Lung (tissue), 13 donors: Measurements from ENCODE around the gene ACAA1. TPM values are rescaled to one million over a fixed set of nuclear protein-coding genes. Genes with fewer than 3 reads are reported as not detected.
"Not testable (repeated sequence)": the region's sequence is repeated elsewhere in the genome, so short reads cannot be mapped to it uniquely, and the experiment has no call there.

Experiments
- ATAC-seq: fragments of 200-7000 bp; cut with Tn5 transposase; one replicate; pipeline ENCODE4 v1.9.1; 2020; ENCODE audit warnings: moderate number of reproducible peaks; ENCODE audit not compliant: insufficient read depth, low FRiP score
- DNase-seq, 3 donors: peaks; one replicate each; pipeline ENCODE4 v3.0.0-alpha.2; 2013 to 2017
- H3K27ac ChIP-seq, 2 donors: one replicate each; pipeline ENCODE4 v1.5.1; 2013; ENCODE audit warnings: mild to moderate bottlenecking in 2 of 2, moderate library complexity in 2 of 2, control low read depth in 1 of 2, inconsistent platforms in 1 of 2, low read depth in 1 of 2, low read length in 1 of 2
- H3K27me3 ChIP-seq, 3 donors: one replicate each; pipeline ENCODE4 v1.5.1; 2013; ENCODE audit warnings: low read length in 2 of 3; ENCODE audit not compliant: control insufficient read depth in 3 of 3, insufficient read depth in 3 of 3
- H3K36me3 ChIP-seq, 4 donors: one replicate each; pipeline ENCODE4 v1.5.1; 2013; ENCODE audit warnings: low read length in 4 of 4, mild to moderate bottlenecking in 1 of 4, moderate library complexity in 1 of 4; ENCODE audit not compliant: control insufficient read depth in 4 of 4, insufficient read depth in 4 of 4
- H3K4me1 ChIP-seq, 5 donors: one replicate each; pipeline ENCODE4 v1.5.1; 2013; ENCODE audit warnings: low read length in 5 of 5, mild to moderate bottlenecking in 2 of 5, moderate library complexity in 1 of 5; ENCODE audit not compliant: control insufficient read depth in 5 of 5, insufficient read depth in 5 of 5
- H3K4me3 ChIP-seq: one replicate; pipeline ENCODE4 v1.5.1; 2013; ENCODE audit warnings: mild to moderate bottlenecking, control low read depth, moderate library complexity
- H3K9ac ChIP-seq, 2 donors: one replicate each; pipeline ENCODE4 v1.5.1; 2013; ENCODE audit warnings: low read length in 2 of 2, control low read depth in 1 of 2; ENCODE audit not compliant: insufficient read depth in 1 of 2
- H3K9me3 ChIP-seq, 4 donors: one replicate each; pipeline ENCODE4 v1.5.1; 2013; ENCODE audit warnings: low read length in 3 of 4, mild to moderate bottlenecking in 1 of 4, moderate library complexity in 1 of 4; ENCODE audit not compliant: control insufficient read depth in 4 of 4, insufficient read depth in 3 of 4
- WGBS, 2 donors: extraction: QIAGEN DNeasy Blood & Tissue Kit; methylation state at CpG; one replicate each; pipeline ENCODE4 v1.1.7; 2013; 5-methylcytosine and 5-hydroxymethylcytosine counted together
- polyA plus RNA-seq, 2 donors: library from polyadenylated mRNA; stranded (reverse); fragments of 200-250 nt; gene quantifications; one replicate each; pipeline ENCODE4 v1.2.1, GENCODE V29; 2013
- small RNA-seq: library from RNA; depleted of rRNA; stranded (forward); fragments of <200 nt; gene quantifications from one replicate; pipeline ENCODE3, GENCODE V24; 2014; ENCODE audit warnings: low replicate concordance
- total RNA-seq, 2 donors: library from RNA; depleted of rRNA in 1 of 2; stranded (reverse); fragments of >200 nt in 1 of 2; gene quantifications; one replicate each; pipeline ENCODE4 v1.2.1, GENCODE V29; 2014 to 2021
- TF ChIP-seq, protein P1 (sequence below): IDR thresholded peaks from 2 replicates; pipeline ENCODE4 v1.5.1; 2012; ENCODE audit warnings: mild to moderate bottlenecking; ENCODE audit errors: control extremely low read depth, extremely low read depth
- donor health status: control.
- donor health status: control.
- donor health status: Bipolar disorder and iron deficiency.
- donor health status: healthy.
- donor health status: DM: yes; HTN: yes; CAD: no.

Gene ACAA1
- total and polyA plus RNA-seq, 4 donors, result 50.1 to 112 (median 89.0) TPM

DNA sequence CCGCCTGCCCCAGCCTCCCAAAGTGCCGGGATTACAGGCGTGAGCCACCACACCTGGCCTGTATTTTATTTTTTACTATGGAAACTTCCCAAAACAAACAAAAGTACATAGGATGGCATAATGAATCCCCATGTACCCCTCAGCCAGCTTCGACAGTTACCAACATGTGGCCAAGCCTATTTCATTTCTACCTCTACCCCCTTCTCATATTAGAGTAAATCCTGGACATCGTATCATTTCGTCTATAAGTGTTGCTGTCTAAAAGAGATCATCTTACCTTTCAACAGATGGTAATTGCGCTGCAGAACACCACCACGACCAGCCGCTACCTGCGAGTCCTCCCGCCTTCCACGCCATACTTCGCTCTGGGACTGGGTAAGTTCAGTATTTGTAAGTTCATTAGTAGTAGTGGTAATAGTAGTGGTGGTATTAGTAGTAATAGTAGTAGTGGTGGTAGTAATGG, 53.0 kb downstream of the ACAA1 start:
- ATAC-seq (no peak), DNase-seq (peak in 1 of 3 donors; percentile 22)
- WGBS, 2 donors, result 94 to 98% methylated on average over 13 of the region's 13 CpGs
- Histone ChIP-seq H3K4me3 (no peak overlapping the region), H3K9ac (no peak overlapping the region), H3K9me3 (peaks cover 0 to 4% (median 2%) of the 10 kb centered on the region in 4 donors), H3K4me1 (no peaks in the 10 kb centered on the region), H3K27ac (no peak overlapping the region), H3K27me3 (no peaks in the 10 kb centered on the region), H3K36me3 (peaks cover 0 to 3% (median 1%) of the 10 kb centered on the region in 4 donors)
- TF ChIP-seq, protein P1, sequence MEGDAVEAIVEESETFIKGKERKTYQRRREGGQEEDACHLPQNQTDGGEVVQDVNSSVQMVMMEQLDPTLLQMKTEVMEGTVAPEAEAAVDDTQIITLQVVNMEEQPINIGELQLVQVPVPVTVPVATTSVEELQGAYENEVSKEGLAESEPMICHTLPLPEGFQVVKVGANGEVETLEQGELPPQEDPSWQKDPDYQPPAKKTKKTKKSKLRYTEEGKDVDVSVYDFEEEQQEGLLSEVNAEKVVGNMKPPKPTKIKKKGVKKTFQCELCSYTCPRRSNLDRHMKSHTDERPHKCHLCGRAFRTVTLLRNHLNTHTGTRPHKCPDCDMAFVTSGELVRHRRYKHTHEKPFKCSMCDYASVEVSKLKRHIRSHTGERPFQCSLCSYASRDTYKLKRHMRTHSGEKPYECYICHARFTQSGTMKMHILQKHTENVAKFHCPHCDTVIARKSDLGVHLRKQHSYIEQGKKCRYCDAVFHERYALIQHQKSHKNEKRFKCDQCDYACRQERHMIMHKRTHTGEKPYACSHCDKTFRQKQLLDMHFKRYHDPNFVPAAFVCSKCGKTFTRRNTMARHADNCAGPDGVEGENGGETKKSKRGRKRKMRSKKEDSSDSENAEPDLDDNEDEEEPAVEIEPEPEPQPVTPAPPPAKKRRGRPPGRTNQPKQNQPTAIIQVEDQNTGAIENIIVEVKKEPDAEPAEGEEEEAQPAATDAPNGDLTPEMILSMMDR, result no peak

DNA sequence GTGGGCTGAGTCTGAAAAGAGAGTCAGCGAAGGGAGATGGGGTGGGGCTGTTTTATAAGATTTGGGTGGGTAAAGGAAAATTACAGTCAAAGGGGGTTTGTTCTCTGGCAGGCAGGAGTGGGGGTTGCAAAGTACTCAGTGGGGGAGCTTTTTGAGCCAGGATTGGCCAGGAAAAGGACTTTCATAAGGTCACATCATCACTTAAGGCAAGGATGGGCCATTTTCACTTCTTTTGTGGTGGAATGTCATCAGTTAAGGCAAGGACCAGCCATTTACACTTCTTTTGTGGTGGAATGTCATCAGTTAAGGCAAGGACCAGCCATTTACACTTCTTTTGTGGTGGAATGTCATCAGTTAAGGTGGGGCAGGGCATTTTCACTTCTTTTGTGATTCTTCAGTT, 53.7 kb downstream of the ACAA1 start:
- not testable (repeated sequence) for H3K9ac ChIP-seq, H3K4me1 ChIP-seq, H3K9me3 ChIP-seq, ATAC-seq, H3K36me3 ChIP-seq, DNase-seq, H3K4me3 ChIP-seq, H3K27me3 ChIP-seq, H3K27ac ChIP-seq
- WGBS, 2 donors, result 88 to 100% methylated on average over 1 of the region's 1 CpG

DNA sequence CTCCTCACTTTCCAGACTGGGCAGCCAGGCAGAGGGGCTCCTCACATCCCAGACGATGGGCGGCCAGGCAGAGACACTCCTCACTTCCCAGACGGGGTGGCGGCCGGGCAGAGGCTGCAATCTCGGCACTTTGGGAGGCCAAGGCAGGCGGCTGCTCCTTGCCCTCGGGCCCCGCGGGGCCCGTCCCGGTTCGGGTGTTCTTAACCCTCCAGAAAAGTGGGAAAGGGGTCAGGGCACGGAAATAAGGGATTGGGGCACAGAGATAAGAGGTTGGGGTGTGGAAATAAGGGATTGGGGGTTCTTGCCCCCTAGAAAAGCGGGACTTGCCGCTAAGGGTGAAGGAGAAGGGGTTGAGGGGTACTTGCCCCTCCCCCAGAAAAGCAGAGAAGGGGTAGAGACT, 54.6 kb downstream of the ACAA1 start:
- H3K4me1 ChIP-seq, ATAC-seq, H3K4me3 ChIP-seq, H3K27ac ChIP-seq, DNase-seq, H3K27me3 ChIP-seq, H3K9ac ChIP-seq, H3K9me3 ChIP-seq, H3K36me3 ChIP-seq: not testable (repeated sequence)
- 93 to 99% methylated on average over 9 to 13 of the region's 16 CpGs for WGBS, 2 donors

DNA sequence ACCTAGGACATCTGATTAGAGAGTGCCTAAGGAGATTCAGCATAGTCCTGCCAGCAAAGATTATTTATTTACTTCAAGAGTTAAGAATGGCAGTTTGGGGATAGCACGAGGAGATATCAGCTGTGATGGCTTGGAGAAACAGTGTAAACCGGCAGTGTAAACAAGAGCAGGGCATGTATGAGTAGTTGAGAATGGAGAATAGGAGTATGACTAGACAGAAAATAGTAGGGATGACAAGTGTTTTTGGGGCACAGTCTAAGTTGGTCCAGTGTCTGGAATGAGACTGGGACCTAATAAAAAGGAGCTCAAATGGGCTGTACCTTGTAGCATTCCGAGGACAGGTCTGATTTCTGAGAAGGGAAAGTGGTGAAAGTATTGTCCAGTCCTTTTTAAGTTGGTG, 59.9 kb downstream of the ACAA1 start:
- H3K36me3 ChIP-seq, H3K4me3 ChIP-seq, H3K9me3 ChIP-seq, H3K4me1 ChIP-seq, DNase-seq, H3K9ac ChIP-seq, H3K27ac ChIP-seq, ATAC-seq, H3K27me3 ChIP-seq: not testable (repeated sequence)
- 88 to 91% methylated on average over 1 of the region's 3 CpGs for WGBS, 2 donors

Small RNA genes lying within 50 kb of the gene (small RNA-seq; reads per million reads assigned to genes)
- gene RF00019, result not detected

Other genes starting within 250 kb of the ACAA1 start
- 10 to 100 TPM; 18.2 to 26.8 TPM for gene VILL, start 146.3 kb downstream of the ACAA1 start, total RNA-seq
- gene VILL, start 146.3 kb downstream of the ACAA1 start, polyA plus RNA-seq, result 10 to 100 TPM; 10.2 to 32.3 TPM
- gene PLCD1, start 107.5 kb downstream of the ACAA1 start, total RNA-seq, result 10 to 100 TPM; 21.0 to 55.3 TPM
- gene PLCD1, start 107.5 kb downstream of the ACAA1 start, polyA plus RNA-seq, result 10 to 100 TPM; 16.9 to 21.6 TPM
- 10 to 100 TPM; 10.3 to 28.8 TPM for gene DLEC1, start 97.9 kb downstream of the ACAA1 start, total RNA-seq
- 1 to 10 TPM; 4.2 to 5.7 TPM for gene DLEC1, start 97.9 kb downstream of the ACAA1 start, polyA plus RNA-seq
- gene MYD88, start 1.5 kb upstream of the ACAA1 start, total RNA-seq, result 10 to 100 TPM; 35.4 to 85.3 TPM
- gene MYD88, start 1.5 kb upstream of the ACAA1 start, polyA plus RNA-seq, result 100 to 1,000 TPM in 1 of 2 donors, 10 to 100 TPM in 1; 32.5 to 145 TPM
- gene OXSR1, start 28.4 kb upstream of the ACAA1 start, total RNA-seq, result 10 to 100 TPM; 28.8 to 38.9 TPM
- gene OXSR1, start 28.4 kb upstream of the ACAA1 start, polyA plus RNA-seq, result 10 to 100 TPM; 11.9 to 21.0 TPM
- gene SLC22A13, start 128.7 kb upstream of the ACAA1 start, total RNA-seq, result under 1 TPM in 1 of 2 donors, not detected in 1; 0.64 TPM
- gene SLC22A13, start 128.7 kb upstream of the ACAA1 start, polyA plus RNA-seq, result under 1 TPM; 0.08 to 0.20 TPM
- gene SLC22A14, start 145.2 kb upstream of the ACAA1 start, total RNA-seq, result not detected
- under 1 TPM; 0.06 to 0.07 TPM for gene SLC22A14, start 145.2 kb upstream of the ACAA1 start, polyA plus RNA-seq
- 1 to 10 TPM; 5.1 to 5.8 TPM for gene XYLB, start 209.7 kb upstream of the ACAA1 start, total RNA-seq
- gene XYLB, start 209.7 kb upstream of the ACAA1 start, polyA plus RNA-seq, result 1 to 10 TPM in 1 of 2 donors, under 1 TPM in 1; 0.89 to 1.3 TPM